HL-60 (cell line): ENCODE results near the gene LIPG.
A peak's percentile ranks its signal among the peaks of the same experiment; 100 is the strongest.
"Not testable (repeated sequence)": the region's sequence is repeated elsewhere in the genome, so short reads cannot be mapped to it uniquely, and the experiment has no call there.

ENCODE experiments used
- DNase-seq, 2 experiments: peaks; one replicate each; pipeline ENCODE4 v3.0.0-alpha.2; 2010 to 2020; ENCODE audit warnings: low read depth in 1 of 2, low spot score in 1 of 2
- H3K27ac ChIP-seq: fragments of 250-450 bp; sonication (Bioruptor Pico); replicated peaks from 2 replicates; pipeline ENCODE4 v1.5.1; 2020; ENCODE audit warnings: mild to moderate bottlenecking, moderate library complexity
- H3K27me3 ChIP-seq: fragments of 250-450 bp; sonication (Bioruptor Pico); 2 replicates; pipeline ENCODE4 v1.5.1; 2021; ENCODE audit warnings: mild to moderate bottlenecking, moderate library complexity; ENCODE audit not compliant: insufficient read depth, poor library complexity, severe bottlenecking
- H3K4me3 ChIP-seq: replicated peaks from 2 replicates; pipeline ENCODE4 v1.5.1; 2011; ENCODE audit warnings: mild to moderate bottlenecking, control low read depth, low read length; ENCODE audit not compliant: insufficient read depth
- GABPA ChIP-seq: IDR thresholded peaks from 2 replicates; pipeline ENCODE4 v1.6.1; 2012; ENCODE audit warnings: low read depth
- POLR2AphosphoS5 ChIP-seq: IDR thresholded peaks from 2 replicates; pipeline ENCODE4 v1.6.1; 2012; ENCODE audit warnings: low read depth
- SPI1 ChIP-seq: IDR thresholded peaks from 2 replicates; pipeline ENCODE4 v1.6.1; 2012; ENCODE audit warnings: low read depth, mild to moderate bottlenecking, borderline replicate concordance
- TF ChIP-seq, protein P1 (sequence below): IDR thresholded peaks from one replicate; pipeline ENCODE4 v1.5.1; 2011; ENCODE audit warnings: low read length, control low read depth, inconsistent platforms; ENCODE audit not compliant: insufficient read depth
- TF ChIP-seq, protein P2 (sequence below): IDR thresholded peaks from 2 replicates; pipeline ENCODE4 v1.6.1; 2012; ENCODE audit warnings: low read depth; ENCODE audit not compliant: insufficient replicate concordance

LIPG gene

DNA sequence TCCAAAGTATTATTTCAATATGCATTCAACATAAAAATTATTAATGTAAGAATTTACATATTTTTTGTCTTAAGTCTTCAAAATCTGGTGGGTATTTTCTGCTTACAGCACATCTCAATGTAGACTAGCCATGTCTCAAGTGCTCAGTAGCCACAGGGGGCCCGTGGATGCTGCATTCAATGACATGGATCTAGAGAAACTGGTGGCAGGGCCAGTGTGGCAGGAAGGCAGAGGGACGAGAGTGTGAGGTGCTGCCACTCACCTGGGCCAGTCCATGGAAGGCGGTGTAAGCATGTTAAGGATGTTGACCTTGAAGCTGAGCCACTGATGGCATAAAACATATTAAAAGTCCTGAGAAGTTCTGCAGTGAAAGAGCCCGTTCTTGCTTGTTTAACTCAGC is 6.2 kb upstream of the LIPG start:
- TF ChIP-seq, protein P1, sequence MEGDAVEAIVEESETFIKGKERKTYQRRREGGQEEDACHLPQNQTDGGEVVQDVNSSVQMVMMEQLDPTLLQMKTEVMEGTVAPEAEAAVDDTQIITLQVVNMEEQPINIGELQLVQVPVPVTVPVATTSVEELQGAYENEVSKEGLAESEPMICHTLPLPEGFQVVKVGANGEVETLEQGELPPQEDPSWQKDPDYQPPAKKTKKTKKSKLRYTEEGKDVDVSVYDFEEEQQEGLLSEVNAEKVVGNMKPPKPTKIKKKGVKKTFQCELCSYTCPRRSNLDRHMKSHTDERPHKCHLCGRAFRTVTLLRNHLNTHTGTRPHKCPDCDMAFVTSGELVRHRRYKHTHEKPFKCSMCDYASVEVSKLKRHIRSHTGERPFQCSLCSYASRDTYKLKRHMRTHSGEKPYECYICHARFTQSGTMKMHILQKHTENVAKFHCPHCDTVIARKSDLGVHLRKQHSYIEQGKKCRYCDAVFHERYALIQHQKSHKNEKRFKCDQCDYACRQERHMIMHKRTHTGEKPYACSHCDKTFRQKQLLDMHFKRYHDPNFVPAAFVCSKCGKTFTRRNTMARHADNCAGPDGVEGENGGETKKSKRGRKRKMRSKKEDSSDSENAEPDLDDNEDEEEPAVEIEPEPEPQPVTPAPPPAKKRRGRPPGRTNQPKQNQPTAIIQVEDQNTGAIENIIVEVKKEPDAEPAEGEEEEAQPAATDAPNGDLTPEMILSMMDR, result no peak
- TF ChIP-seq GABPA, result no peak
- TF ChIP-seq, protein P2, sequence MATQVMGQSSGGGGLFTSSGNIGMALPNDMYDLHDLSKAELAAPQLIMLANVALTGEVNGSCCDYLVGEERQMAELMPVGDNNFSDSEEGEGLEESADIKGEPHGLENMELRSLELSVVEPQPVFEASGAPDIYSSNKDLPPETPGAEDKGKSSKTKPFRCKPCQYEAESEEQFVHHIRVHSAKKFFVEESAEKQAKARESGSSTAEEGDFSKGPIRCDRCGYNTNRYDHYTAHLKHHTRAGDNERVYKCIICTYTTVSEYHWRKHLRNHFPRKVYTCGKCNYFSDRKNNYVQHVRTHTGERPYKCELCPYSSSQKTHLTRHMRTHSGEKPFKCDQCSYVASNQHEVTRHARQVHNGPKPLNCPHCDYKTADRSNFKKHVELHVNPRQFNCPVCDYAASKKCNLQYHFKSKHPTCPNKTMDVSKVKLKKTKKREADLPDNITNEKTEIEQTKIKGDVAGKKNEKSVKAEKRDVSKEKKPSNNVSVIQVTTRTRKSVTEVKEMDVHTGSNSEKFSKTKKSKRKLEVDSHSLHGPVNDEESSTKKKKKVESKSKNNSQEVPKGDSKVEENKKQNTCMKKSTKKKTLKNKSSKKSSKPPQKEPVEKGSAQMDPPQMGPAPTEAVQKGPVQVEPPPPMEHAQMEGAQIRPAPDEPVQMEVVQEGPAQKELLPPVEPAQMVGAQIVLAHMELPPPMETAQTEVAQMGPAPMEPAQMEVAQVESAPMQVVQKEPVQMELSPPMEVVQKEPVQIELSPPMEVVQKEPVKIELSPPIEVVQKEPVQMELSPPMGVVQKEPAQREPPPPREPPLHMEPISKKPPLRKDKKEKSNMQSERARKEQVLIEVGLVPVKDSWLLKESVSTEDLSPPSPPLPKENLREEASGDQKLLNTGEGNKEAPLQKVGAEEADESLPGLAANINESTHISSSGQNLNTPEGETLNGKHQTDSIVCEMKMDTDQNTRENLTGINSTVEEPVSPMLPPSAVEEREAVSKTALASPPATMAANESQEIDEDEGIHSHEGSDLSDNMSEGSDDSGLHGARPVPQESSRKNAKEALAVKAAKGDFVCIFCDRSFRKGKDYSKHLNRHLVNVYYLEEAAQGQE, result no peak
- TF ChIP-seq SPI1, result no peak
- TF ChIP-seq POLR2AphosphoS5, result no peak
- no peak for DNase-seq

DNA sequence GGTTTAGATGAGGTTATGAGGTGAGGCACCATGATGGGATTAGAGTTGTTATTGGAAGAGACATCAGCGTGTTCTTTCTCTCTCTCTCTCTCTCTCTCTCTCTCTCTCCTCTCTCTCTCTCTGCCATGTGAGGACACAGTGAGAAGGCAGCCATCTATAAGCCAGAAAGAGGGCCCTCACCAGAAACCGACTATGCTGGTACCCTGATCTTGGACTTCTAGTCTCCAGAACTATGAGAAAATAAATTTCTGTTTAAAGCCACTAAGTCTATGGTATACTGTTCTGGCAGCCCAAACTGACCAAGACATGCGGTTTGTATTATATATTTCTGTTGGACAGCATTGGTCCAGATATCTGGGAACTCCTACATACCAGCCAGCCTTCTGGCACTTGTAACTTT is 3.5 kb upstream of the LIPG start:
- TF ChIP-seq GABPA, result no peak
- TF ChIP-seq, protein P2, result no peak
- TF ChIP-seq, protein P1, result no peak
- no peak for TF ChIP-seq SPI1
- no peak for DNase-seq

More for the DNA sequence above, 6.2 kb upstream of the LIPG start:
- Histone ChIP-seq H3K27ac (no peak overlapping the region), H3K27me3 (peaks cover 22% of the 10 kb centered on the region), H3K4me3 (no peak overlapping the region)

DNA sequence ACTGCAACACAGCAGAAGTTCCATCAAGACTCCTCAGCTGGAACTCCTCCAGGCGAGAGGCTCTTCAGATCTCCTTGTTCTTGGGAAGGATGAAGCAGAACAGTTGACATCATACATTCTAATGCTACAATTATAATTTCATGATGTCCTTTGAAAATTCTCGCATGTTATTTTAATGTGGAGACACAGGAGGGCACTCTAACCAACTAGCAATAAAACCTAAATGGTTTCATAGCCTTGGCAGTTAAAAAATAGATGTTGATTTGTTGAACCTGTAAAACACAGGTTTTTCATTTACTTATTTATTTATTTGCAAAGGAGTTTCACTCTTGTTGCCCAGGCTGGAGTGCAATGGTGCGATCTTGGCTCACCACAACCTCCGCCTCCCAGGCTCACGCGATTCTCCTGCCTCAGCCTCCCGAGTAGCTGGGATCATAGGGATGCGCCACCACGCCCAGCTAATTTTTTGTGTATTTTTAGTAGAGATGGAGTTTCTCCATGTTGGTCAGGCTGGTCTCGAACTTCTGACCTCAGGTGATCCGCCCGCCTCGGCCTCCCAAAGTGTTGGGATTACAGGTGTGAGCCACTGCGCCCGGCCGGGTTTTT is 2.4 kb upstream of the LIPG start:
- peaks cover 54% of the 10 kb centered on the region for H3K27me3 ChIP-seq
- not testable (repeated sequence) for H3K27ac ChIP-seq, DNase-seq, H3K4me3 ChIP-seq
- TF ChIP-seq, protein P1, result peak; percentile 28

More for the DNA sequence above, 3.5 kb upstream of the LIPG start:
- H3K27me3 ChIP-seq, result peaks cover 45% of the 10 kb centered on the region
- H3K4me3 ChIP-seq, result no peak overlapping the region
- H3K27ac ChIP-seq, result no peak overlapping the region

DNA sequence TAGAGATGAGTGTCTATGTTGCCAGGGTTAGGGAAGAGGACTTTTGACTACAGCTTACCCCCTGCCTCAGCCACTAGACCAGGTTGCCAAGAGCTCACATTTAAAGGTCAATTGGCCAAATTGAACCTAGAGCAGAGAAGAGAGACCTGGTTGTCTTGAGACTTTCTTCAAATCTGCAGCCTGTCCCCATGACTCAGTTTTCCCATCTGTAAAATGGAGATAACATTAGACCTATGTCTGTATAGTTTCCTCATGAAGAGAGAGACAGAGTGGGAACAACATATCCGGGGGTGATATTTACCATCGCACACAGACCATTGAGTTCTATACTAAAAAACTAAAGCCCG is 1.6 kb upstream of the LIPG start:
- DNase-seq, result no peak
- Histone ChIP-seq H3K4me3 (no peak overlapping the region), H3K27ac (no peak overlapping the region), H3K27me3 (peaks cover 61% of the 10 kb centered on the region)
- TF ChIP-seq, protein P2, result no peak
- TF ChIP-seq SPI1 (no peak), GABPA (no peak), POLR2AphosphoS5 (no peak)
- TF ChIP-seq, protein P1, result no peak
